GM12874 (cell line): ENCODE results near the gene BEND5.

Experiments
- CTCF ChIP-seq: IDR thresholded peaks from 2 replicates; pipeline ENCODE4 v1.5.1; 2011; ENCODE audit warnings: low read depth, mild to moderate bottlenecking, control low read depth, low read length, moderate library complexity; ENCODE audit not compliant: insufficient read depth

Gene BEND5

GRCh38 chr1:48750109-48750508 is 26.6 kb downstream of the BEND5 start:
- no peak for TF ChIP-seq CTCF

DNA sequence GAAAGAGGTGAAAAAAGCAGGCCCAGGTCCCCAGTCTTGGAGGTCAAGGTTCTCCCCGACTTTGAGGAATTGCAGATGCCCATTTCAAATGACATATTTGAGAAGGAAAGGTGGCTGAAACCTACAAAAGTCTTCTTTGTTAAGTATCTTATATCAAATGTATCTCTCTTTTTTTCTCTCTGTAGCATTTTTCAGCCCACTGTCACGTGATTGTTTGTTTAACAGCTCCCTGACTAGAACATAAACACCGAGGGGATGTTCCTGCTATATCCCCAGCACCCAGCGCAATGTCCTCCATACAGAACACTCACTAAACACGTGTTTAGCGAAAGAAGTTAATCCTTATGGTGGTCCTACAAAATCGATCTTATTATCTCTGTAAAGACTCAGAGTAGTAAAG is 27.6 kb downstream of the BEND5 start:
- TF ChIP-seq CTCF, result no peak

GRCh38 chr1:48746906-48747305 is 29.8 kb downstream of the BEND5 start:
- no peak for TF ChIP-seq CTCF

- no peak for TF ChIP-seq CTCF
Observed at GRCh38 chr1:48744032-48744431, 32.7 kb downstream of the BEND5 start.

DNA sequence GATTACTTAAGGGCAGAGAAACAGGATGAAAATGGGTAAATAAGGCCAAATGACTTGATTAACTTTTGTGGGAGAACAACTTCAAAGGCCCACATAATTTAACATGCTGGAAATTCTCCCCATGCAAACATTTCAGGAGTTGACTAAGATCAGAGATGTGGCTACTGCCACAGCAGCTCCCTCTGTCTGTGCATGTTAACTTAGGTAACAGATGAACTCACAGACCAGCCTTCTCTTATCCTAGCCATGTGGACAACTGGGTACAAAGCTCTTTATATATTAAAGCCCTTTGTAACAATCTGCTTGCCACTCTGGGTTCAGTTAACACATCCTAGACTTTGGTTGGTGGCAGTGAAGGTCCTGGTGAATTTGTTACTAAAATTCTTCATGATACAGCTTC is 33.2 kb downstream of the BEND5 start:
- TF ChIP-seq CTCF, result no peak

DNA sequence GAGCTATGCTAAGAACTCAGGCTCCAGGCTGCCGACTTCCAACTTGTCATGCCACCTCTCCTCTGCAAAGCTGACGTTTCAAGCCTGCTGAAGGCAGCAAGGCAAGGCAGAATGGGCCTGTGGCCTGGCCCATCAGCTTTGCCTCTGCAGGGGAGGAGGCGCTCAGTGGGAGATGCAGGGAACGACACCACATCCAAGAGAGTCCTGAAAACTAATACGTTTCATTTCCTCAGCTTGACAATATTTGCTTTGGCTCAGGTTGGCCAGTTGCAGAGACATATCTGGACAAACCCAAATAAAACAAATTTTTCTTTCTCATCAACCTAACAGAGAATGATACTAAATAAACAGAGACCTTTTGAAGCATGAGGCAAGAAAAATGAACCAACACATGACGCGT is 35.3 kb downstream of the BEND5 start:
- no peak for TF ChIP-seq CTCF

DNA sequence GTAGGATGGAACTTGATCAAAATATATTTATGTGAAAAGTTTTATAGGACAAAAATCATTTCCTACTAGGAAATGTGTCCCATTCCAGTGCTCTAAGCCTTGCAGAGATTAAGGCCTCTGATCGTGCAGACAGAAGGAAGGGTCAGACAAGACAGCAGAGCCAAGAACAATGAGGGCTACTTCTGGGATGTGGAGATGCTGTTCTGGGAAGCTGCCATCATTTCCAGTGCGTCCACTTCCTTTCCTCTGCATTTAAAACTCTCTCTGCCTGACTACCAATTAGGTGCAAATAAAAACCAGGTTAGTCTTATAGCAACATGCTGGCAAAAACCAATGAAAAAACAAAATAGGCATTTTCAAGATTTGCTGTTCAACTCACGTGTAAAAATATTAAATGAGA is 36.1 kb downstream of the BEND5 start:
- TF ChIP-seq CTCF, result no peak

- no peak for TF ChIP-seq CTCF
Observed at GRCh38 chr1:48739091-48739490, 37.6 kb downstream of the BEND5 start.
